Large intestine (tissue), 3 donors: Measurements from ENCODE around the gene UBQLN2. TPM values are rescaled to one million over a fixed set of nuclear protein-coding genes. Genes with fewer than 3 reads are reported as not detected.
"Not testable (repeated sequence)": the region's sequence is repeated elsewhere in the genome, so short reads cannot be mapped to it uniquely, and the experiment has no call there.

Experiments used
- DNase-seq, 2 donors: peaks; one replicate each; pipeline versions ENCODE4 v3.0.0 to v3.0.0-alpha.2; 2013
- H3K27ac ChIP-seq: one replicate; pipeline ENCODE4 v1.5.1; 2013; ENCODE audit warnings: low read length
- H3K27me3 ChIP-seq: 2 replicates; pipeline ENCODE4 v1.6.1; 2013; ENCODE audit warnings: low read length; ENCODE audit not compliant: control insufficient read depth, insufficient read depth
- H3K36me3 ChIP-seq: 2 replicates; pipeline ENCODE4 v1.6.1; 2013; ENCODE audit warnings: low read length; ENCODE audit not compliant: control insufficient read depth, insufficient read depth
- H3K4me1 ChIP-seq: one replicate; pipeline ENCODE4 v1.6.1; 2013; ENCODE audit warnings: low read length; ENCODE audit not compliant: control insufficient read depth, insufficient read depth
- H3K4me3 ChIP-seq: one replicate; pipeline ENCODE4 v1.5.1; 2013; ENCODE audit warnings: low read length
- H3K9me3 ChIP-seq: one replicate; pipeline ENCODE4 v1.6.1; 2013; ENCODE audit warnings: mild to moderate bottlenecking, low read depth, low read length, moderate library complexity; ENCODE audit not compliant: control insufficient read depth
- WGBS: methylation state at CpG from one replicate; pipeline ENCODE4 v1.1.5; 2013; ENCODE audit warnings: low lambda C conversion rate; ENCODE audit not compliant: insufficient coverage; 5-methylcytosine and 5-hydroxymethylcytosine counted together
- polyA plus RNA-seq: library from polyadenylated mRNA; unstranded; fragments of 120-200 nt; gene quantifications from one replicate; pipeline ENCODE4 v1.2.1, GENCODE V29; 2013

UBQLN2 gene
- polyA plus RNA-seq, 1 donor, result 31.1 TPM

- Histone ChIP-seq H3K36me3 (no peaks in the 10 kb centered on the region), H3K9me3 (no peaks in the 10 kb centered on the region), H3K27me3 (no peaks in the 10 kb centered on the region), H3K4me1 (no peaks in the 10 kb centered on the region), H3K27ac (peak overlapping the region; percentile 96), H3K4me3 (peak overlapping the region; percentile 78)
- no CpG with 5 or more reads among the region's 20 CpGs for WGBS
- peak in 1 of 2 donors; percentile 15 for DNase-seq
Measured at GRCh38 chrX:56564921-56565840, 1.8 kb downstream of the UBQLN2 start.

- no peaks in the 10 kb centered on the region for H3K9me3 ChIP-seq
- H3K4me3 ChIP-seq, result no peak overlapping the region
- H3K27ac ChIP-seq, result no peak overlapping the region
- no peaks in the 10 kb centered on the region for H3K27me3 ChIP-seq
- WGBS, result no CpG with 5 or more reads among the region's 6 CpGs
- H3K36me3 ChIP-seq, result no peaks in the 10 kb centered on the region
- no peak for DNase-seq
- H3K4me1 ChIP-seq, result no peaks in the 10 kb centered on the region
Measured at GRCh38 chrX:56569378-56570057, 6.1 kb downstream of the UBQLN2 start.

- Histone ChIP-seq H3K4me3 (no peak overlapping the region), H3K27ac (no peak overlapping the region), H3K27me3 (no peaks in the 10 kb centered on the region), H3K9me3 (no peaks in the 10 kb centered on the region), H3K4me1 (no peaks in the 10 kb centered on the region), H3K36me3 (no peaks in the 10 kb centered on the region)
- no peak for DNase-seq
- no CpG with 5 or more reads among the region's 4 CpGs for WGBS
Measured at GRCh38 chrX:56572975-56573374, 9.5 kb downstream of the UBQLN2 start.

GRCh38 chrX:56574861-56575260 lies 11.4 kb downstream of the UBQLN2 start:
- Histone ChIP-seq H3K4me3 (no peak overlapping the region), H3K27ac (no peak overlapping the region), H3K9me3 (no peaks in the 10 kb centered on the region), H3K27me3 (no peaks in the 10 kb centered on the region), H3K36me3 (no peaks in the 10 kb centered on the region), H3K4me1 (no peaks in the 10 kb centered on the region)
- DNase-seq, result no peak
- 93% methylated on average over 2 of the region's 3 CpGs for WGBS

- H3K36me3 ChIP-seq, result no peaks in the 10 kb centered on the region
- H3K9me3 ChIP-seq, result no peaks in the 10 kb centered on the region
- WGBS, result no CpG with 5 or more reads among the region's 2 CpGs
- no peak for DNase-seq
- H3K4me1 ChIP-seq, result no peaks in the 10 kb centered on the region
- no peak overlapping the region for H3K4me3 ChIP-seq
- H3K27ac ChIP-seq, result no peak overlapping the region
- no peaks in the 10 kb centered on the region for H3K27me3 ChIP-seq
Measured at GRCh38 chrX:56576721-56577120, 13.3 kb downstream of the UBQLN2 start.

GRCh38 chrX:56588397-56589188 lies 25.2 kb downstream of the UBQLN2 start:
- WGBS, result no CpG with 5 or more reads among the region's 11 CpGs
- Histone ChIP-seq H3K9me3 (no peaks in the 10 kb centered on the region), H3K27me3 (no peaks in the 10 kb centered on the region), H3K36me3 (no peaks in the 10 kb centered on the region), H3K4me1 (no peaks in the 10 kb centered on the region), H3K4me3 (no peak overlapping the region), H3K27ac (no peak overlapping the region)
- DNase-seq, result no peak

- H3K4me1 ChIP-seq, DNase-seq, H3K9me3 ChIP-seq, H3K4me3 ChIP-seq, H3K36me3 ChIP-seq, H3K27me3 ChIP-seq, H3K27ac ChIP-seq: not testable (repeated sequence)
- no CpG with 5 or more reads among the region's 2 CpGs for WGBS
Measured at GRCh38 chrX:56591830-56592229, 28.4 kb downstream of the UBQLN2 start.

GRCh38 chrX:56600141-56600540 lies 36.7 kb downstream of the UBQLN2 start:
- Histone ChIP-seq H3K9me3 (no peaks in the 10 kb centered on the region), H3K4me3 (no peak overlapping the region), H3K36me3 (peaks cover 2% of the 10 kb centered on the region), H3K27me3 (no peaks in the 10 kb centered on the region), H3K4me1 (no peaks in the 10 kb centered on the region), H3K27ac (no peak overlapping the region)
- DNase-seq, result no peak
- no CpG with 5 or more reads among the region's 2 CpGs for WGBS

GRCh38 chrX:56600987-56601386 lies 37.6 kb downstream of the UBQLN2 start:
- Histone ChIP-seq H3K27ac (no peak overlapping the region), H3K36me3 (peaks cover 2% of the 10 kb centered on the region), H3K4me1 (no peaks in the 10 kb centered on the region), H3K9me3 (no peaks in the 10 kb centered on the region), H3K27me3 (no peaks in the 10 kb centered on the region), H3K4me3 (no peak overlapping the region)
- WGBS, result no CpG with 5 or more reads among the region's 3 CpGs
- DNase-seq, result no peak

- DNase-seq, result peak; percentile 2 to 15
- Histone ChIP-seq H3K4me1 (no peaks in the 10 kb centered on the region), H3K9me3 (no peaks in the 10 kb centered on the region), H3K4me3 (no peak overlapping the region), H3K27ac (no peak overlapping the region), H3K36me3 (no peaks in the 10 kb centered on the region), H3K27me3 (no peaks in the 10 kb centered on the region)
- no CpG with 5 or more reads among the region's 2 CpGs for WGBS
Measured at GRCh38 chrX:56615282-56615681, 51.9 kb downstream of the UBQLN2 start.
